ENCODE data around the gene NCKAP5. TPM values are rescaled to one million over a fixed set of nuclear protein-coding genes. Genes with fewer than 3 reads are reported as not detected.

The NCKAP5 gene
- total and polyA plus RNA-seq, 4 donors = 0.57 to 2.8 (median 2.4) TPM

DNA sequence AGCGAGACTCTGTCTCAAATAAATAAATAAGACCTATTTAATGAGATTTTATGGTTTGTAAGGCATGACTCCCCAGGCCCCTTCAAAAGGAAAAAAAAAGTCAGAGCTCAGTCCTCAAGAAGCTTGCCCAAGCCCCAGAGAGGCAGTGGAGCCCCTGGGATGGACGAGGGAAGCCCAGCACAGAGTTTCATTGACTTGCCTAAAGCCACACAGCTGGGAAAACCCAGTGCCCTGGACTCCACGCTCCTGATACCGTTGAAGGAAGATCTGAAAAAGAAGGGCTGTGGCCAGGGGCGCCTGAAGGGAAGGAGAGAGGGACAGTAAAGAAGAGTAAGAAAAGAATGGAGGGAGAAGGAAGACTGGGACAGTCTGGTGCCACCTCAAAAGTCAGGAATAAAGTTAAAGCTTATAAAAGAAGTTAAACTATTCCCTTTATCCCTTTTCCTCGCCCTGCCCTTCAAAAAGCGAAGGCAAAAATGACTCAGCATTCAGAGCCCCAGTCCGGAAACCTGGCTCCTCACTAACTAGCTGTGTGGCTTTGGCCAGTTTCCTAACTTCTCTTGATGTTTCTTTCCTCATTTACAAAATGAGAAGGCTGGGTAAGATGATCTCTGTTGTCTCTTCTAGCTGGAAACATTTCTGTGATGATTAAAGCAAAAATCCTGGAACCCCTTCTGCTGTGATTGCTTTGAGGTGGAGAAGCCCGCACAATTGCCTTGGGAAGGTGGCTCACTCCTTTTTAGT, 945.0 kb downstream of the NCKAP5 start (continued):
- TF ChIP-seq, protein P1, sequence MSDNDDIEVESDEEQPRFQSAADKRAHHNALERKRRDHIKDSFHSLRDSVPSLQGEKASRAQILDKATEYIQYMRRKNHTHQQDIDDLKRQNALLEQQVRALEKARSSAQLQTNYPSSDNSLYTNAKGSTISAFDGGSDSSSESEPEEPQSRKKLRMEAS (IDR thresholded peaks at IDR 0.05) = no peak
- no peak for TF ChIP-seq HNF4A (conservative IDR thresholded peaks at IDR 0.05)
- TF ChIP-seq, protein P2, sequence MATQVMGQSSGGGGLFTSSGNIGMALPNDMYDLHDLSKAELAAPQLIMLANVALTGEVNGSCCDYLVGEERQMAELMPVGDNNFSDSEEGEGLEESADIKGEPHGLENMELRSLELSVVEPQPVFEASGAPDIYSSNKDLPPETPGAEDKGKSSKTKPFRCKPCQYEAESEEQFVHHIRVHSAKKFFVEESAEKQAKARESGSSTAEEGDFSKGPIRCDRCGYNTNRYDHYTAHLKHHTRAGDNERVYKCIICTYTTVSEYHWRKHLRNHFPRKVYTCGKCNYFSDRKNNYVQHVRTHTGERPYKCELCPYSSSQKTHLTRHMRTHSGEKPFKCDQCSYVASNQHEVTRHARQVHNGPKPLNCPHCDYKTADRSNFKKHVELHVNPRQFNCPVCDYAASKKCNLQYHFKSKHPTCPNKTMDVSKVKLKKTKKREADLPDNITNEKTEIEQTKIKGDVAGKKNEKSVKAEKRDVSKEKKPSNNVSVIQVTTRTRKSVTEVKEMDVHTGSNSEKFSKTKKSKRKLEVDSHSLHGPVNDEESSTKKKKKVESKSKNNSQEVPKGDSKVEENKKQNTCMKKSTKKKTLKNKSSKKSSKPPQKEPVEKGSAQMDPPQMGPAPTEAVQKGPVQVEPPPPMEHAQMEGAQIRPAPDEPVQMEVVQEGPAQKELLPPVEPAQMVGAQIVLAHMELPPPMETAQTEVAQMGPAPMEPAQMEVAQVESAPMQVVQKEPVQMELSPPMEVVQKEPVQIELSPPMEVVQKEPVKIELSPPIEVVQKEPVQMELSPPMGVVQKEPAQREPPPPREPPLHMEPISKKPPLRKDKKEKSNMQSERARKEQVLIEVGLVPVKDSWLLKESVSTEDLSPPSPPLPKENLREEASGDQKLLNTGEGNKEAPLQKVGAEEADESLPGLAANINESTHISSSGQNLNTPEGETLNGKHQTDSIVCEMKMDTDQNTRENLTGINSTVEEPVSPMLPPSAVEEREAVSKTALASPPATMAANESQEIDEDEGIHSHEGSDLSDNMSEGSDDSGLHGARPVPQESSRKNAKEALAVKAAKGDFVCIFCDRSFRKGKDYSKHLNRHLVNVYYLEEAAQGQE (IDR thresholded peaks at IDR 0.05) = no peak

Small RNAs within 50 kb of the gene (small RNA-seq; reads per million reads assigned to genes)
- gene AC016909.1 (not detected), gene RN7SKP154 (not detected), gene RNU6-579P (not detected)
